Epithelial cell of esophagus (primary cell): ENCODE results near the gene NPBWR2.
A peak's percentile ranks its signal among the peaks of the same experiment; 100 is the strongest.

Experiments used
- DNase-seq: peaks from one replicate; pipeline ENCODE4 v3.0.0; 2010; ENCODE audit warnings: low read depth
- H3K4me3 ChIP-seq: 2 replicates; pipeline ENCODE4 v1.5.1; 2011; ENCODE audit warnings: mild to moderate bottlenecking, low read length, control low read depth
- CTCF ChIP-seq: IDR thresholded peaks from 2 replicates; pipeline ENCODE4 v1.5.1; 2011; ENCODE audit warnings: low read depth, mild to moderate bottlenecking, low read length, control low read depth, inconsistent platforms; ENCODE audit not compliant: insufficient read depth; ENCODE audit errors: missing control alignments

The NPBWR2 gene

GRCh38 chr20:64152906-64153305 is 45.5 kb upstream of the NPBWR2 start:
- no peak for TF ChIP-seq CTCF
- DNase-seq: no peak
- no peak overlapping the region for H3K4me3 ChIP-seq

- TF ChIP-seq CTCF: no peak
- DNase-seq: peak; percentile 95
- H3K4me3 ChIP-seq: no peak overlapping the region
These were observed 44.5 kb upstream of the NPBWR2 start for GRCh38 chr20:64151633-64152530.

GRCh38 chr20:64150756-64151632 is 43.6 kb upstream of the NPBWR2 start:
- TF ChIP-seq CTCF: no peak
- no peak overlapping the region for H3K4me3 ChIP-seq
- DNase-seq: no peak

GRCh38 chr20:64149809-64150560 is 42.6 kb upstream of the NPBWR2 start:
- no peak for DNase-seq
- TF ChIP-seq CTCF: no peak
- no peak overlapping the region for H3K4me3 ChIP-seq

GRCh38 chr20:64149141-64149540 is 41.8 kb upstream of the NPBWR2 start:
- TF ChIP-seq CTCF: no peak
- no peak for DNase-seq

GRCh38 chr20:64148581-64148980 is 41.2 kb upstream of the NPBWR2 start:
- no peak overlapping the region for H3K4me3 ChIP-seq
- DNase-seq: no peak
- no peak for TF ChIP-seq CTCF

More at GRCh38 chr20:64149141-64149540, 41.8 kb upstream of the NPBWR2 start:
- H3K4me3 ChIP-seq: no peak overlapping the region
